Right atrium auricular region (tissue), 2 donors: ENCODE measurements around the gene FAM98C. TPM values are rescaled to one million over a fixed set of nuclear protein-coding genes. Genes with fewer than 3 reads are reported as not detected.

Experiments used
- DNase-seq: peaks from one replicate; pipeline ENCODE4 v3.0.0-alpha.2; 2019; ENCODE audit warnings: low spot score
- H3K27ac ChIP-seq, 2 donors: fragments of 200-600 bp; sonication (generic); 1 replicate in 1 of 2; 2 replicates in 1 of 2; pipeline ENCODE4 v1.5.1; 2016 to 2019
- H3K27me3 ChIP-seq, 2 donors: fragments of 200-600 bp; sonication (generic); one replicate each; pipeline versions ENCODE4 v1.5.1 to v1.6.0; 2017 to 2019
- H3K36me3 ChIP-seq: fragments of 200-600 bp; sonication (generic); one replicate; pipeline ENCODE4 v1.5.1; 2016
- H3K4me1 ChIP-seq, 2 donors: fragments of 200-600 bp; sonication (generic); one replicate each; pipeline versions ENCODE4 v1.5.1 to v1.6.0; 2017 to 2019
- H3K4me3 ChIP-seq, 2 donors: fragments of 200-600 bp; sonication (generic); 1 replicate in 1 of 2; 2 replicates in 1 of 2; pipeline ENCODE4 v1.5.1; 2017 to 2019; ENCODE audit warnings: mild to moderate bottlenecking in 1 of 2, moderate library complexity in 1 of 2
- H3K9me3 ChIP-seq, 2 donors: fragments of 200-600 bp; sonication (generic); one replicate each; pipeline ENCODE4 v1.5.1; 2019
- total RNA-seq, 2 donors: library from RNA; depleted of rRNA; stranded (reverse); fragments of >200 nt; gene quantifications; one replicate each; pipeline ENCODE4 v1.1.0, GENCODE V29; 2016
- TF ChIP-seq, protein P1 (sequence below), 2 donors: fragments of 200-600 bp; sonication (generic); IDR thresholded peaks; one replicate each; pipeline ENCODE4 v1.5.1; 2019; ENCODE audit warnings: antibody characterized with exemption in 2 of 2

The FAM98C gene
- total RNA-seq, 2 donors from 2014 or later, result 11.9 to 19.8 TPM

DNA sequence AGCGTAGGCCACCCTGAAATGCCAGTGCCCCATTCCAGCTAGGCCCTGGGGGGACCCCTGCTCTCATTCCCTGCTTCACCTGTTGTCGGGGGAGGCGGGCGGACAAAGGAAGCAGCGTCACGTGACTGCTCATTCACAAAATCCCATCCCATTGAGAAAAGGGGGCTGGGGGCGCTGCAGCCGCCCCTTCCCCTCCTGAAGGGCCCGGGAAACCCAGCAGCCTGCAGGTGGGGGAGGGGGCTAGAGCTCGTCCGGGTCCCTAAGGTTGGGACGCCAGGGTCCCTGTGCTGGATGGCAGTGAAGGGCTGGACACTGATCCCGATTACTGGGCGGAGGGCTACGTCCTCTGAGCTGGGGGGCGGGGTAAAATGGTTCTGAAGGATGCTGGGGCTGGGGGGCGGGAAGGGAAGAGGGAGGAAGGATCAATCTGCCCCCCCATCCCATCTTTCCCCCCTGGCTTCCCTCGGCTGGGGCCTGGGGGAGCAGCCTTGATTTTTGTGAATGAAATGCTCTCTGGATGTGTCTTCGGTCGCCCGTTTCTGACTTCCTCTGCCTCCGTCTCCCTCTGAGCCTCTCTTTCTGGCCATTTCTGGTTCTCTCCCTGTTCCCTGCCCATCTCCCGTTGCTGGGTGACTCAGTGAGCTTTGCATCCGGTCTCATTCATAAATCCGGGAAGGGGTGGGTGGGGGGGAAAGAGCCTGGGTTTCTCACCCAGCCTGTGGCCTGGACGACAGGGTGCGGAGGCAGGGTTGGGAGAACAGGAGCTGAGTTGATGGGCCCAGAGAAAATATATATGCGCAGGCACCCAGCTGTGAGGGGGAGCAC, 13.6 kb upstream of the FAM98C start:
- DNase-seq, result no peak
- peak overlapping the region; percentile 52 to 61 for H3K27ac ChIP-seq
- H3K27me3 ChIP-seq, result no peaks in the 10 kb centered on the region
- no peaks in the 10 kb centered on the region for H3K9me3 ChIP-seq
- H3K36me3 ChIP-seq, result peaks cover 13% of the 10 kb centered on the region
- H3K4me1 ChIP-seq, result peaks cover 0 to 46% of the 10 kb centered on the region in 2 donors
- peak overlapping the region; percentile 47 to 57 for H3K4me3 ChIP-seq
- TF ChIP-seq, protein P1, sequence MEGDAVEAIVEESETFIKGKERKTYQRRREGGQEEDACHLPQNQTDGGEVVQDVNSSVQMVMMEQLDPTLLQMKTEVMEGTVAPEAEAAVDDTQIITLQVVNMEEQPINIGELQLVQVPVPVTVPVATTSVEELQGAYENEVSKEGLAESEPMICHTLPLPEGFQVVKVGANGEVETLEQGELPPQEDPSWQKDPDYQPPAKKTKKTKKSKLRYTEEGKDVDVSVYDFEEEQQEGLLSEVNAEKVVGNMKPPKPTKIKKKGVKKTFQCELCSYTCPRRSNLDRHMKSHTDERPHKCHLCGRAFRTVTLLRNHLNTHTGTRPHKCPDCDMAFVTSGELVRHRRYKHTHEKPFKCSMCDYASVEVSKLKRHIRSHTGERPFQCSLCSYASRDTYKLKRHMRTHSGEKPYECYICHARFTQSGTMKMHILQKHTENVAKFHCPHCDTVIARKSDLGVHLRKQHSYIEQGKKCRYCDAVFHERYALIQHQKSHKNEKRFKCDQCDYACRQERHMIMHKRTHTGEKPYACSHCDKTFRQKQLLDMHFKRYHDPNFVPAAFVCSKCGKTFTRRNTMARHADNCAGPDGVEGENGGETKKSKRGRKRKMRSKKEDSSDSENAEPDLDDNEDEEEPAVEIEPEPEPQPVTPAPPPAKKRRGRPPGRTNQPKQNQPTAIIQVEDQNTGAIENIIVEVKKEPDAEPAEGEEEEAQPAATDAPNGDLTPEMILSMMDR (IDR thresholded peaks at IDR 0.05), result no peak

DNA sequence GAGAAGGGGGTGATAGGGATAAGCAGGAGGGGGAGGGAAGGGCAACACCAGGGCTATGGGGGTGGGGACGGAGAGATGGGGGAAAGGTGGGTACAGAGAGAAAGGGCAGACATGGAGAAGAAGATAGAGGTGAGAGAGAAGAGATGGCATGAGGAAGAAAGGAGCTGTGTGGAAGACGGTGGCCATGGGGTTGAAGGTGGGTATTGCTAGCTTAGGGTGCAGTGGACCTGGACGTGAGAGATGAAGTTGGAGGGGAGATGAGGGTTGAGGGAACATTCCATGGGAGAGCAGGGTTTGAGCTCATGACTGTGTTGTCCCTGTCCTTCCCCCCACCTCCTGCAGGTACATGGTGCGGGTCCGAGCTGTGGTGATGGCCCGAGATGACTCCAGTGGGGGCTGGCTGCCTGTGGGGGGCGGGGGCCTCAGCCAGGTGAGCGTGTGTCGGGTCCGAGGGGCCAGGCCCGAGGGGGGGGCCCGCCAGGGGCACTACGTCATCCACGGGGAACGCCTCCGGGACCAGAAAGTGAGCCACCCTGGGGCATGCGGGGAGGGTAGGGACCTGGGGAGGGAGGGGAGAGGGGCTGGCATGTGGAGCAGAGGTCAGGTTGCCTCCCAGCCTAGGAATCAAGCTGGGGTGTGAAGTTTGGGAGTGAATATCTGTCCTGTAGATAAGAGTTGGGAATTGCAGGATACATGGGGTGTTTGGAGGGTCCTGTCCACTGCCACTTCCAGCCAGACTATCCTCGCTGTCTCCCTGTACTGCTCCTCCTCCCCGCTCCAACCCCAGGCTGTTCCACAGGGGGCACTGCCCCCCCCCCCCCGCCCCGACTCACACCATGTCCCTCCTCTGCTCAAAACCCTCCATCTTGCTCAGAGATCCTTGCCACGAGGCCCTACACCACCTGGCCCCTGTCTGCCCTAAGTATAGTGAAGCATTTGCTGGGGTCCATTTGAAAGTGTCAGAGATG, 12.7 kb upstream of the FAM98C start:
- TF ChIP-seq, protein P1 (IDR thresholded peaks at IDR 0.05), result no peak
- H3K9me3 ChIP-seq, result no peaks in the 10 kb centered on the region
- H3K36me3 ChIP-seq, result peaks cover 8% of the 10 kb centered on the region
- H3K4me1 ChIP-seq, result peaks cover 0 to 53% of the 10 kb centered on the region in 2 donors
- no peak for DNase-seq
- H3K4me3 ChIP-seq, result no peak overlapping the region
- peaks cover 0 to under 1% of the 10 kb centered on the region in 2 donors for H3K27me3 ChIP-seq
- no peak overlapping the region for H3K27ac ChIP-seq

DNA sequence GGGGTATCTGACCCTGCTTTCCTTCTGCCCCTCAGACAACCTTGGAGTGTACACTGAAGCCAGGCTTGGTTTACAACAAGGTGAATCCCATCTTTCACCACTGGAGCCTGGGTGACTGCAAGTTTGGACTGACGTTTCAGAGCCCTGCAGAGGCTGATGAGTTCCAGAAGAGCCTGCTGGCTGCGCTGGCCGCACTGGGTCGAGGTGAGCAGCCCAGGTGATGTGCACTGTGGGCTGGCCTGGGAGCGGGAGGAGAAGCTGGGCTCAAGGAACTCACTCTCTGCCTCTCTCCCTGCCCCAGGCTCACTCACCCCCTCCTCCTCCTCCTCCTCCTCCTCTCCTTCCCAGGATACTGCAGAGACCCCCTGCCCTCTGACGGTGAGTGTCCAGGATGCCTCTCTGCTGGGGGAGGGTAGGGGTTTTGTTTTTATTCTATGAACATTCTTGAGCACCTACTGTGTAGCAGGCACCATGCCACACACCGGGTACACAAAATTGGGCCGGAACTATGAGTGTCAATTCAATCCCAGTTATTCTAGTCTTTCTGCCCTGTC, 10.9 kb upstream of the FAM98C start:
- peaks cover 0 to 9% of the 10 kb centered on the region in 2 donors for H3K27me3 ChIP-seq
- H3K4me3 ChIP-seq, result no peak overlapping the region
- no peak overlapping the region for H3K27ac ChIP-seq
- H3K4me1 ChIP-seq, result peaks cover 0 to 48% of the 10 kb centered on the region in 2 donors
- no peak for DNase-seq
- no peaks in the 10 kb centered on the region for H3K9me3 ChIP-seq
- TF ChIP-seq, protein P1 (IDR thresholded peaks at IDR 0.05), result no peak
- no peaks in the 10 kb centered on the region for H3K36me3 ChIP-seq

DNA sequence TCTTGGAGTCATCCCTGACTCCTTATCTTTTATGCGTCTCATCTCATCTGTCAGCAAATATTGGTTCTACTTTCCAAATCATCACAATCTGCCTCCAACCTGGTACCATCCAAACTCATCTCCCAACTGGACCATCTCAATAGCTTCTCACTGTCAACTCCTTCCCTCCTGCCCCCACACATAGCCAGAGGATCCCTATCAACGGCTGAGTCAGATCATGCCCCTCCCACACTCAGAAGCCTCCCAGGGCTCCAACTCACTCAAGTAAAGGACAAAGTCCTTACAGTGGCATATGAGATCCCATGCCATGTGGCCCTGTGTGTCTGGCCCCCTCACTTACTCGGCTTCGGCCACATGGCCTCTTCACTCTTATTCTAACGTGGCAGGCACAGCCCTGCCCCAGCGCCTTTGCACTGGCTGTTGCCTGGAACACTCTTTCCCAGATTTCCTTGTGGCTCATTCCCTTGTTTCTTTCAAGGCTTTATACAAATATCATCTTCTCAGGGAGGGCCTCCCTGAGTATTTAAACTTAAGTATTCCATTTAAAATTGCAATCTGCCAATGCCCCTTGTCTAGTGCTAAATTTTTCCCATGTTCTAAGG, 10.1 kb upstream of the FAM98C start:
- peaks cover 0 to 9% of the 10 kb centered on the region in 2 donors for H3K27me3 ChIP-seq

DNA sequence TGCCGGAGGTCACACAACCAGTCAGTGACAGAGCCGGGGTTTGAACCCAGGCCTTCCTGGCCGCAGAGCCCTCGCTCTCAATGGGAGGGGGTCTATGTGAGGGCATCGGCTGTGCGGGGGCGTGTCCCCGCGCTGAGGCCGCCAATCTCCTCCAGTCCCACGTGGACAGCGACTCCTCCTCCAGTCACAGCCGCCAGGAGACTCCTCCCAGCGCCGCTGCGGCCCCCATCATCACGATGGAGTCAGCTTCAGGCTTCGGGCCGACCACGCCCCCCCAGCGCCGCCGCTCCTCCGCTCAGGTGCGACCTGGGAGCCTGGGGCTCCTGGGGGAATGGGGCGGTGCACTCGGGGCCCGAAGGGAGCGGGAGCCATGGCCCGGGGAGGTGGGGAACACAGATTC, 8.4 kb upstream of the FAM98C start:
- TF ChIP-seq, protein P1 (IDR thresholded peaks at IDR 0.05), result no peak
- DNase-seq, result no peak

More for the DNA sequence above, 10.1 kb upstream of the FAM98C start:
- no peak overlapping the region for H3K27ac ChIP-seq
- DNase-seq, result no peak
- no peak overlapping the region for H3K4me3 ChIP-seq
- peaks cover 0 to 39% of the 10 kb centered on the region in 2 donors for H3K4me1 ChIP-seq
- no peaks in the 10 kb centered on the region for H3K9me3 ChIP-seq
- TF ChIP-seq, protein P1 (IDR thresholded peaks at IDR 0.05), result no peak
- H3K36me3 ChIP-seq, result no peaks in the 10 kb centered on the region

More for the DNA sequence above, 8.4 kb upstream of the FAM98C start:
- H3K36me3 ChIP-seq, result no peaks in the 10 kb centered on the region
- peaks cover 0 to 23% of the 10 kb centered on the region in 2 donors for H3K4me1 ChIP-seq
- no peaks in the 10 kb centered on the region for H3K9me3 ChIP-seq
- no peak overlapping the region for H3K27ac ChIP-seq
- no peak overlapping the region for H3K4me3 ChIP-seq
- peaks cover 0 to 16% of the 10 kb centered on the region in 2 donors for H3K27me3 ChIP-seq
